Measurements from ENCODE around the gene TLR10.
"Not testable (repeated sequence)": the region's sequence is repeated elsewhere in the genome, so short reads cannot be mapped to it uniquely, and the experiment has no call there.

Gene TLR10

GRCh38 chr4:38800366-38800765 is 17.6 kb upstream of the TLR10 start:
- DNase-seq = no peak

GRCh38 chr4:38795087-38795486 is 12.3 kb upstream of the TLR10 start:
- DNase-seq = no peak

DNA sequence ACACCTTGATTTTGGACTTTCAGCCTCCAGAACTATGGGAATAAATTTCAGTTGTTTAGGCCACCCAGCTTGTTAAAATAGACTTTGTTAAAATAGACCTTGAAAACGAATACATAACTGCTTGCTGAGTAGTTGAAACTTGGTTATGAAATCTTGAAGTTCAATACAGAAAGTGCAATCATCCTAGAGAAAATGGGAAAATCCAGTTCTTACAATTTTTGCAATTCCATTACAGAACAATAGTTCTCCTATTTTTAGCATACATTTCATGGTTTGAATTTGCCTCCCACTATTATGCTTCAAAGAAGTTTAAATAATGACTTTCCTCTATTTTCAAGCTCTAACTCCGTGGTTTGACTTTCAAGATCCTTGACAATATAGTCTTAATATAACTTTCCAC is 11.3 kb upstream of the TLR10 start:
- no peak for DNase-seq

GRCh38 chr4:38791010-38791409 is 8.2 kb upstream of the TLR10 start:
- DNase-seq = no peak

DNA sequence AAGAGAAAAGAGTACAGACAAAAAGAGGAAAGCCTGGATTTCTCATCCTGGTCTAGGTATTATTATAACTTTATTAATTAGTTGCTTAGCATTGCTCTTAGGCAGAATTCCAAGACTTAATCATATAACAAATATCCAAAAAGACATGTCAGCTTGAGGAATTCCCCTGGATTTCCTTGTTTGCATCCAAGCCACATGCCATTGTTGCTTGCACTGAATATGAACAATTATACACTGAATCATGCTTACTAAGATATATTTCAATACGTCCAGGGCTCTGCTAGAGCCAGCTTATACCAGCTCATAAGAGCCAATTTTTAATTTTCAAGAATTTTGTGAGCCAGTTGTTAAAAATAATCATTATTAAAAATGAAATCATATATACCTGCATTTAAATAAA is 5.5 kb upstream of the TLR10 start:
- no peak for DNase-seq

DNA sequence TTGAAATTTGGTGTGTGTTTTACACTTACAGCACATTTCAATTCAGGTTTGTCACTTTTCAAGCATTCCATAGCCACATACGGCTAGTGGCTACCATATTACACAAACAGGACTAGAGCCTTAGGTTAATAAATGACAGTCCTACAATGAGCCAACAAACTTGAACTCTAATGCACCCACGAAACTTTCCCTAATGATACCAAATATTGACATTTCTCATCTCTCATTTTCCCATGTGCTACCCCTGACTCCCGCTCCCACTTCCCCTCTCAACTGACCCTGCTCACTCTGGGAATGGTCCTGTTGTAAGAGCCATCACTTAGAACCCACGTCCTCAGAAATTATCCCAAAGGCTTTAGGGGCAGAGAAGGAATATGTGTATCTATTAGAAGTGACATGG is 4.9 kb upstream of the TLR10 start:
- DNase-seq = no peak

GRCh38 chr4:38785901-38786402 is 3.2 kb upstream of the TLR10 start:
- DNase-seq = no peak

- DNase-seq = no peak
These were observed 2.4 kb upstream of the TLR10 start for GRCh38 chr4:38785041-38785790.

- DNase-seq = no peak
These were observed 1.4 kb upstream of the TLR10 start for GRCh38 chr4:38784141-38784540.

GRCh38 chr4:38783109-38783460 is 295 bp upstream of the TLR10 start:
- no peak for DNase-seq

- no peak for DNase-seq
These were observed 932 bp downstream of the TLR10 start for GRCh38 chr4:38781854-38782261.

DNA sequence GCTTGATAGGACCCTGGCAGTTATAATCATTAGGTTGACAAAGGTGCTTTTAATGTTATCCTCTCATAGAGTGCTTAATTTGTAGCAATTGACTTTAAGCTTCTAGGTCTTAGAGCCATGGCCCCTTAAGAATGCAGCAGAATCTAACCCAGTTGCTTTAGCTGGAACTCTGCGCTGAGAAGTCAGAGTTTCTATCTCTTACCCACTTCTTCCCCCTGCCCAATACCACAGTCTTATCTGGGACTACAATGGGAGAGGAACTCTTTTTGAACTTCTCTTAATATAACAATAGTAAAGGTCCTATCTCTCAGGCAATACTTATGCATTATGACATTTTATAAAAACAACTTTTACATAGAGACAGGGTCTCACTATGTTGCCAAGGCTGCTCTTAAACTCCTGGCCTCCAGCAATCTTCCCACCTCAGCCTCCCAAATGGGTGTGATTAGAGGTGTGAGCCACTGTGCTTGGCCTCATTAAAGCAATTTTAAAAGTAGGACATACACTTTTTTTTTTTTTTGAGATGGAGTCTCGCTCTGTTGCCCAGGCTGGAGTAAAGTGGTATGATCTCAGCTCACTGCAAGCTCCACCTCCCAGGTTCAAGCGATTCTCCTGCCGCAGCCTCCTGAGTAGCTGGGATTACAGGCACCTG is 1.8 kb downstream of the TLR10 start:
- DNase-seq = no peak

DNA sequence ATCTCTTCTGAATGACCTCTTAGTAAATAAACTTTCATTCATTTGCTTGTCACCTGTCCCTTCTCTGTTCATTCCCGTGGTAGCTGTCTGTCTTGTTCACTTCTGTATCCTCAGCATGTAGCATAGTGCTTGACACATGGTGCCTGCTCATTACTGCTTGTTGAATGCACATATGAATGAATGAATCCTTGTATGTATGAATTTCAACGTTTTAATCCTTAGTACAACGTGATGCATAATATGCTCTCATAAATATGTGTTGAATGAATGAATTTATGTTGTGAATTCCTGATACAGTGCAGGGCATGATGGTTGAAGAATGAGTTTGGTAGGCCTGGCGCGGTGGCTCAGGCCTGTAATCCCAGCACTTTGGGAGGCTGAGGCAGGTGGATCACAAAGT is 3.0 kb downstream of the TLR10 start:
- no peak for DNase-seq

DNA sequence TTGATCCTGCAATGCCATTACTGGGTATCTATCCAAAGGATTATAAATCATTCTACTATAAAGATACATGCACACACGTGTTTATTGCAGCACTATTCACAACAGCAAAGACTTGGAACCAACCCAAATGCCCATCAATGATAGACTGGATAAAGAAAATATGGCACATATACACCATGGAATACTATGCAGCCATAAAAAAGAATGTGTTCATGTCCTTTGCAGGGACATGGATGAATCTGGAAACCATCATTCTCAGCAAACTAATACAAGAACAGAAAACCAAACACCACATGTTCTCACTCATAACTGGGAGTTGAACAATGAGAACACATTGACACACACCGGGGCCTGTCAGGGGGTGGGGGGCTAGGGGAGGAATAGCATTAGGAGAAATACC is 4.9 kb downstream of the TLR10 start:
- not testable (repeated sequence) for DNase-seq

GRCh38 chr4:38775326-38775725 is 7.5 kb downstream of the TLR10 start:
- DNase-seq = no peak

DNA sequence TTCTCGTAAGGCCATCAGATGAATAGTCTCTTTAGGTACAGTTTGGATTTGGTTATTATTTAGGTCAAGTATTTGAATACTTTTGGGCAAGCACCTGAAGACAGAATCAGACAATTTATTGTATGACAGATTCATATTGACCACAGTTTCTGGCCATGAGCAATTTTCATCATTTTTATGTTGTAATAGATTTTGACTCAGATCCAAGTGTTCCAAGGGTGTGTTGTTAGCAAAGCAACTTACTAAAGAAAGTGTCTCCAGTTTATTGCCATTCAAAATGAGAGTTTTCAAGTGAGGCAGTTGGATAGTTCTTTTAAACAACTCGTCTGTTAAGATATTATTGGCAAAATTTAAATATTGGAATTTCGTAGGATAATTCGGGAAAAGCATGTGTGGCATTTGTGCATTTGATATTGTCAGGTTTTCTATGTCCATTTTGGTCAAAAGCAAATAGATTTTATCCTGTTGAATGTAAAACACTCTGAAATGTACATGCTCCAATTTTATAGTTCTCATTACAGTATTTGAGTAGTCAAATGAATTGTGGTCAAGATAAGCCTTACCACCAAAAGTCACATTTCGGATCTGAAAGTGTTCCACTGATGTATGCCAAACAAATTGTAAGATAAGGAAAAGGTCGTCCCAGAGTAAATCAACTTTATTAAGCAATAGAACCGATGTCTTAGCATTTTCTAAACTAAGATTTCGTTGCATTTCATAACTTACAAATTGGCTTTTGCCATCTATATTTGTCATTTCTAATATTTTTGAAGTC is 8.4 kb downstream of the TLR10 start:
- no peak for DNase-seq

DNA sequence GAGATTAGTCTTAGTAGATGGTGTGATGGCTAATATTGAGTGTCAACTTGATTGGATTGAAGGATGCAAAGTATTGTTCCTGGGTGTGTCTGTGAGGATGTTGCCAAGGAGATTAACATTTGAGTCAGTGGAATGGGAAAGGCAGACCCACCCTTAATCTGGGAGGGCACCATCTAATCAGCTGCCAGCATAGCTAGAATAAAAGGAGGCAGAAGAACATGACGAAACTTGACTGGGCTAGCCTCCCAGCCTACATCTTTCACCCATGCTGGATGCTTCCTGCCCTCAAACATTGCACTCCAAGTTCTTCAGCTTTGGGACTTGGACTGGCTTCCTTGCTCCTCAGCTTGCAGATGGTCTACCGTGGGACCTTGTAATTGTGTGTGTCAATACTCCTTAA is 12.5 kb downstream of the TLR10 start:
- DNase-seq = not testable (repeated sequence)

DNA sequence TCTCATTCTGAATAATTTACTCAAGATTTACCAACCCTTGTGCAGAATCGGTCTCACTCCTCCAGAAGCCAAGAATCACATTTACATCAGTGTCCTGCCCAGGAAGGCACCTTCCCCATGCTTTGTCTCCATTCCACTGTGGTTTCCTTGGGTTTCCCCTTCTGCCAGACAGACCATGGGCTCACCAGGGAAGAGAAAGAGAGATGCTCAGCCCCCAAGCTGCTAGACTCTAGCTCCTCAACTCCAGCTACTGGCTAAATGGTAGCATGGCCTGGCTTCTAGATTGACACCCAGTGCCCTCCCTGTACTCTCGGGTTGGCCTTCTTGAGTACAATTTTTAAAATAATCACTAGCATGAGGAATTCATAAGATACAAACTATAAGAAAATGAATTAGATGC is 12.9 kb downstream of the TLR10 start:
- no peak for DNase-seq

DNA sequence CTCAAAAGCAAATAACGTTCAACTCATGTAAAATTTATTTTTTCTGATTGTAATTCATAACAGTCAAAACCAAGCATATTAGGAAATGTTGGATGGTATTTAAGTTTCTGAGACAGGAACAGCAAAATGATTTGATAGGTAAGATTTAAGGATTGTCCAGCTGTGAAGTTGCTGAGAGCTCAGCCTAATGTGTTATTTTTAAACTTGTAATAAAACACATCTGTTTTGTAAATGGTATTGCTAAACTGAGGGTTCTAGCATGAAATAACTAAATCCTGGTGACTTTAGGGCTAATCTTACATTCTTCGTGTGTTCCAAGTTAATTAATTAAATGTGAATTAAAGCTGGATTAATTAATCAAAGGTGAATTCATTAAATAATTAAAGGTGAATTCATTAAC is 13.3 kb downstream of the TLR10 start:
- no peak for DNase-seq

DNA sequence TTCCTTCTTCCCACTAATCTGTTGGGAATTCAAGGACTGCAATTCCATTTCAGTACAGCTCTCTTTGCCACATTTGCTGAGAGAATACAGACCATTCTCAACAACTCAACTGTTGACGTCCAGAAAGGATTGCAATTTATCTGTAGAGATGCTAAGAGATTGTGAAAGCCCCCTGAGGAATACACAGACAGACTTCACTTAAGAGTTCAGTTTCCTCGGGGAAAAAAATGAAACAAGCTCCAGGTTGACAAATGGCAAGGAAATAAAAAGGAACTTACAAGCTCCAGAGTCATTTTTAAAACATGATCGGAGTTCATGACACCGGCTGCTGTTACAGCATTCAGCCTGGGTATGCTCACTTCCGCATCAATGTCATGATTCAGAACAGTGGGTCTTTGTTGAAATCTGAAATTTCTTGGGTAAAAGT is 13.8 kb downstream of the TLR10 start:
- DNase-seq = no peak

- not testable (repeated sequence) for DNase-seq
These were observed 15.8 kb downstream of the TLR10 start for GRCh38 chr4:38766940-38767339.

- DNase-seq = no peak
These were observed 17.4 kb downstream of the TLR10 start for GRCh38 chr4:38765382-38765781.

GRCh38 chr4:38764277-38764676 is 18.5 kb downstream of the TLR10 start:
- DNase-seq = no peak

GRCh38 chr4:38762560-38762959 is 20.2 kb downstream of the TLR10 start:
- DNase-seq = no peak

All from DMS 273 treated with DMSO at 0.1 percent for 48 hours (cell line).